ENCODE measurements around the gene FAAP24.
"Not testable (repeated sequence)": the region's sequence is repeated elsewhere in the genome, so short reads cannot be mapped to it uniquely, and the experiment has no call there.

Gene FAAP24

GRCh38 chr19:32998722-32999121, 26.7 kb downstream of the FAAP24 start:
- DNase-seq (ENCODE audit: low spot score): no peak

- DNase-seq (ENCODE audit: low spot score): peak; percentile 40
These were observed 28.5 kb downstream of the FAAP24 start for GRCh38 chr19:33000510-33000909.

GRCh38 chr19:33000910-33001309, 28.9 kb downstream of the FAAP24 start:
- DNase-seq (ENCODE audit: low spot score): no peak

GRCh38 chr19:33002126-33002865, 30.3 kb downstream of the FAAP24 start:
- not testable (repeated sequence) for DNase-seq (ENCODE audit: low spot score)

- not testable (repeated sequence) for DNase-seq (ENCODE audit: low spot score)
These were observed 31.5 kb downstream of the FAAP24 start for GRCh38 chr19:33003424-33004024.

- no peak for DNase-seq (ENCODE audit: low spot score)
These were observed 33.4 kb downstream of the FAAP24 start for GRCh38 chr19:33005440-33005839.

GRCh38 chr19:33008738-33009137, 36.7 kb downstream of the FAAP24 start:
- no peak for DNase-seq (ENCODE audit: low spot score)

- DNase-seq (ENCODE audit: low spot score): not testable (repeated sequence)
These were observed 38.8 kb downstream of the FAAP24 start for GRCh38 chr19:33010891-33011290.

GRCh38 chr19:33022472-33023116, 50.6 kb downstream of the FAAP24 start:
- DNase-seq (ENCODE audit: low spot score): no peak

GRCh38 chr19:33024398-33024797, 52.4 kb downstream of the FAAP24 start:
- DNase-seq (ENCODE audit: low spot score): no peak

GRCh38 chr19:33025468-33026238, 53.6 kb downstream of the FAAP24 start:
- DNase-seq (ENCODE audit: low spot score): not testable (repeated sequence)

GRCh38 chr19:33026602-33027001, 54.6 kb downstream of the FAAP24 start:
- DNase-seq (ENCODE audit: low spot score): not testable (repeated sequence)

Measured in CD4-positive, alpha-beta T cell treated with Interleukin-6 at 100 ng/mL for 8 hours (primary cell).